Epithelial cell of esophagus (primary cell): ENCODE results near the gene EHMT1.
"Not testable (repeated sequence)": the region's sequence is repeated elsewhere in the genome, so short reads cannot be mapped to it uniquely, and the experiment has no call there.

Experiments used
- DNase-seq: peaks from one replicate; pipeline ENCODE4 v3.0.0; 2010; ENCODE audit warnings: low read depth
- H3K4me3 ChIP-seq: 2 replicates; pipeline ENCODE4 v1.5.1; 2011; ENCODE audit warnings: mild to moderate bottlenecking, low read length, control low read depth
- TF ChIP-seq, protein P1 (sequence below): IDR thresholded peaks from 2 replicates; pipeline ENCODE4 v1.5.1; 2011; ENCODE audit warnings: low read depth, mild to moderate bottlenecking, low read length, control low read depth, inconsistent platforms; ENCODE audit not compliant: insufficient read depth; ENCODE audit errors: missing control alignments

Gene EHMT1

DNA sequence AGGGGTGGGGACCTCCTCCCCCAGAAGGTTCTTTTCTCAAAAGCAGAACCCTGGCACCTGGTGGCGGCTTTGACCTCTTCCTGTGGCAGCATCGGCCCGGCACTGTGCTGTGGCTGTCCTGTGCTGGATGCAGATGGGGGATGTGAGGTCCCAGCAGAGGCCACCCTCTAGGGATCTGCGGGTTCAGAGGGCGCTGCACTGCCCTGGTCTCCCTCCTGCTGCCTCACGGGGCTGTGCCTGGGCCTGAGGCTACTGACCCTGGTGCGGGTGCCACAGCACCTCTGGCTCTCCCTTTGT lies 182.2 kb downstream of the EHMT1 start:
- no peak for DNase-seq
- TF ChIP-seq, protein P1, sequence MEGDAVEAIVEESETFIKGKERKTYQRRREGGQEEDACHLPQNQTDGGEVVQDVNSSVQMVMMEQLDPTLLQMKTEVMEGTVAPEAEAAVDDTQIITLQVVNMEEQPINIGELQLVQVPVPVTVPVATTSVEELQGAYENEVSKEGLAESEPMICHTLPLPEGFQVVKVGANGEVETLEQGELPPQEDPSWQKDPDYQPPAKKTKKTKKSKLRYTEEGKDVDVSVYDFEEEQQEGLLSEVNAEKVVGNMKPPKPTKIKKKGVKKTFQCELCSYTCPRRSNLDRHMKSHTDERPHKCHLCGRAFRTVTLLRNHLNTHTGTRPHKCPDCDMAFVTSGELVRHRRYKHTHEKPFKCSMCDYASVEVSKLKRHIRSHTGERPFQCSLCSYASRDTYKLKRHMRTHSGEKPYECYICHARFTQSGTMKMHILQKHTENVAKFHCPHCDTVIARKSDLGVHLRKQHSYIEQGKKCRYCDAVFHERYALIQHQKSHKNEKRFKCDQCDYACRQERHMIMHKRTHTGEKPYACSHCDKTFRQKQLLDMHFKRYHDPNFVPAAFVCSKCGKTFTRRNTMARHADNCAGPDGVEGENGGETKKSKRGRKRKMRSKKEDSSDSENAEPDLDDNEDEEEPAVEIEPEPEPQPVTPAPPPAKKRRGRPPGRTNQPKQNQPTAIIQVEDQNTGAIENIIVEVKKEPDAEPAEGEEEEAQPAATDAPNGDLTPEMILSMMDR = no peak
- no peak overlapping the region for H3K4me3 ChIP-seq

DNA sequence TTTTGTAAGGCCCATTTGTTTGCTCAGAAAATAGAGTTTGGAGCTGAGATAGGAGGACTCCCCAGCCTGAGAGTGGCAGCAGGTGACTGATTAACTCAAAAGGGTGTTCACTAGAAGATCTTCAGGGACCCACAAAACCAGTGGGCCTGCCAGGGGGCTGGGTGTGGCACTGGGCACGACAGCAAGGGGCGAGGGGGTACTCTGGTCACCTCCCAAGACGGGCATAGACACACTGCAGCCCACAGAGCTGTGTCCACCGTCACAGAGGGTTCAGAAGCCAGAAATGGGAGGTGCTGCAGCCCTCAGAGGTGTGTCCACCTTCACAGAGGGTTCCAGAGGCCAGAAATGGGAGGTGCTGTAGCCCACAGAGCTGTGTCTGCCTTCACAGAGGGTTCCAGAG lies 183.2 kb downstream of the EHMT1 start:
- TF ChIP-seq, protein P1 = no peak
- H3K4me3 ChIP-seq = no peak overlapping the region
- DNase-seq = no peak

DNA sequence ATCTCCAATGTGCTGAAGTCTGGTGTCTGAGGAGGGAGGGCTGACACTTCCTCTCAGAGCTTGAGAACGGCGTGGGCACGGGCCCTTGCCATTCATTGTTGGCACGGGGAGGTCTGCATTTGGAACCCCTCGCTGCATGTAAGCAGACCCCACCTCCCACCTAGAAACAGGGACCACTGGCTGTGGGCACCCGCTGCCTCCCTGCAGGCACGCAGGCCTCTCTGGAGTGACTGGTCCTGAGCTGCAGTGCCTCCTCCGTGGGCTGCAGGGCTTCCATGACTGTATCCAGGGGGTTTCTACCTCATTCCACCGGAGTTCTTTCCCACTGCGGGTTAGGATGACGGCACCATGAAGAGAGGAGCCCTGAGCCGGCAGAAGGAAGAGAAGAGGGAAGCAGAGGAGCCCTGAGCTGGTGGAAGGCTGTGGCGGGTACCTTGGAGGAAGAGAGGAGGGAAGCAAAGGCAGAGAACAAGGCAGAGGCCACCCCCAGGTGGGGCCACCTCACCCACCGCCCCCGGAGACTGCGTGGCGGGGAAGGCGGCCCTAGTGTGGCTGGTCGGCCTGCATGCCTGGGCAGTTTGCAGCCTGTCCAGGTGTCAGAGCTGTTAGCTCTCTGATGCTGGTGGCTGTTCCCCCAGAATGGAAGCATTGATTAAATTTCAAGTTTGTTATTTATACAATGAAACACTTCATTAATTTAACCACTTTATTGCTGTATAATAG lies 183.9 kb downstream of the EHMT1 start:
- H3K4me3 ChIP-seq = no peak overlapping the region
- TF ChIP-seq, protein P1 = no peak
- no peak for DNase-seq

DNA sequence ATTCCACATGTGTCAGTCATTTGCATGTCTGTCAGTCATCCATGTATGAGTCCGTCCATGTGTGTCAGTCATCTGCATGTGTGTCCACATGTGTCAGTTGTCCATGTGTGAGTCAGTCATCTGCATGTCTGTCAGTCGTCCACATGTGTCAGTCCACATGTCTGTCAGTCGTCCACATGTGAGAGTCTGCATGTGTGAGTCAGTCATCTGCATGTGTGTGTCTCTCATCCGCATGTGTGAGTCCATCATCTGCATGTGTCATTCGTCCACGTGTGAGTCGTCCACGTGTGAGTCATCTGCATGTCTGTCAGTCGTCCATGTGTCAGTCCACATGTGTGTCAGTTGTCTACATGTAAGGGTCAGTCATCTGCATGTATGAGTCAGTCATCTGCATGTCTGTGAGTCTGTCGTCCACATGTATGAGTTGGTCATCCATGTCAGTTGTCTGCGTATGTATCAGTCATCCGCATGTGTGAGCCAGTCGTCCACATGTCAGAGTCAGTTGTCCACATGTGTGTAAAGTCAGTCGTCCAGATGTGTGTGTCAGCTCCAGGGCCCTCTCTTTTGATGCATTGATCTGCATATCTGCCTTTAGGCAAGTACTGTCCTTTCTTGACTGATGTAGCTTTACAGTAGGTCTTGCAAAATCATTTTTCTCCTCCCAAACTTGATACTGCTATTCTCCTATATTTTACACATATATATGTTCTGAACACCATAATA lies 186.3 kb downstream of the EHMT1 start:
- peak; percentile 71 for DNase-seq
- TF ChIP-seq, protein P1 = no peak
- no peak overlapping the region for H3K4me3 ChIP-seq

DNA sequence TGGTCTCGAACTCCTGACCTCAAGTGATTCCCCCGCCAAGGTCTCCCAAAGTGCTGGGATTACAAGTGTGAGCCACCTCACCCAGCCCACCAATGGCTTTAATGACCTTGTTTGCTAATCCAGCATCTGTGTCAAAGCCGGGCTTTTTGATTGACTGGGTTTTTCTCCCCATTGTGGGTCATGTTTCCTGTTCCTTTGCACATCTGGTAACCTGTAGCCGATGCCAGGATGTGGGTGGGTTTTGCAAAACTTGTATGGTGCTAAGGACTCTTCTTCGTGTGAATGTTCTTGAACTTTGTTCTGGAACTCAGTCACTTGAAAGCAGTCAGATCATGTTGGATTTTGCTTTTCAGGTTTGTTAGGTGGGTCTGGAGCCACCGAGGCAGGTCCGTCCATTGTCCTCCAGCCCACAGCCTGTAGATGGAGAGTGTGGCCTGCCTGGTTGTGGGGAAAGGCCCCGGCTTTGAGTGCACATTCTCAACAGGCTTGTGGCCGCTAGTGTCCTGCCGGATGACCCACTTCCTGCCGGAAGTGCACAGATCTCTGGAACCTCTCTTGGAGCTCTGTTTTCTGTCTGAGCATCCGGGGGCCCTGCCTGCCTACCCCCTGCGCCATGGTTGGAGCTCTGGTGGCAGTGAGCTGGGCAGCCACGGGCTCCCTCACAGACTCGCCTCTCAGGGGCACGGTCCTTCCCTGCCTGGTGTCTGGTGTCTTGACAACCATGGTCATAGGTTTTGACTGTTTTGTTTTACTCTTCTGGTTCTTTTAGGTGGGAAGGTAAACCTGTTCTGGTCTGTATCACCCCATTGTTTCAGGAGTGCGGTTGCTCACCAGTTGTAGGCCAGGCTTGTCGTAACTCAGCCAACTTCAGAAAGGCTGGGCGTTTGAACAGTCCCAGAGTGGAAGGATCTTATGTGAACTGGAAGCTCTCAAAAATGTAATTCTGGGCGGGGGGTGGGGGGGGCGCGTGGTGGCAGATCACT lies 189.2 kb downstream of the EHMT1 start:
- no peak for DNase-seq
- H3K4me3 ChIP-seq = no peak overlapping the region
- TF ChIP-seq, protein P1 = no peak

DNA sequence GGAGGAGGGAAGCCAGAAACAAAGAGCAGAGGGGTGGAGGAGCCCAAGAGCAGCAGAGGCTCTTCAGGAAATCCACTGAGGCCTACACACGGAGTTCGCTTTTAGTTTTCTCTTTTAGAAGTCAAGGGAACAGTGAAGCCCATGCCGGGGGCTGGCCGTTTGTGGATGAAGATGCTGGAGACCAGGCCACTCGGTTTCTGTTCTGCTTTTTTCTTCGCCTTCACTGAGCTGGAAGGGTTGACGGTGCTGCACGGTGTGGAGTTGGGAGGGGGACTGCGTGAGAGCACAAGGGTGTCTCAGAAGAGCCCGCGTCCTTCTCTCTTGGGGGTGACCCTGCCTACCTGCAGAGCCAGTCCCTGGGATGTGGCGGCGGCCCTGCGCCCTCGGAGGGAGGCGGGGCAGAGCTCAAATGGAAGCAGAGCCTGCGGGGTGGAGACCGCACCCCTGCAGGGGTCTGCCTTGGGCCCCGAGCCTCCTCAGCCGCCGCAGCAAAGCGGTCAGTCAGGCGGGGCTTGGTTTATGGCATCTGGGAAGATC lies 190.3 kb downstream of the EHMT1 start:
- DNase-seq = no peak
- TF ChIP-seq, protein P1 = no peak
- no peak overlapping the region for H3K4me3 ChIP-seq

DNA sequence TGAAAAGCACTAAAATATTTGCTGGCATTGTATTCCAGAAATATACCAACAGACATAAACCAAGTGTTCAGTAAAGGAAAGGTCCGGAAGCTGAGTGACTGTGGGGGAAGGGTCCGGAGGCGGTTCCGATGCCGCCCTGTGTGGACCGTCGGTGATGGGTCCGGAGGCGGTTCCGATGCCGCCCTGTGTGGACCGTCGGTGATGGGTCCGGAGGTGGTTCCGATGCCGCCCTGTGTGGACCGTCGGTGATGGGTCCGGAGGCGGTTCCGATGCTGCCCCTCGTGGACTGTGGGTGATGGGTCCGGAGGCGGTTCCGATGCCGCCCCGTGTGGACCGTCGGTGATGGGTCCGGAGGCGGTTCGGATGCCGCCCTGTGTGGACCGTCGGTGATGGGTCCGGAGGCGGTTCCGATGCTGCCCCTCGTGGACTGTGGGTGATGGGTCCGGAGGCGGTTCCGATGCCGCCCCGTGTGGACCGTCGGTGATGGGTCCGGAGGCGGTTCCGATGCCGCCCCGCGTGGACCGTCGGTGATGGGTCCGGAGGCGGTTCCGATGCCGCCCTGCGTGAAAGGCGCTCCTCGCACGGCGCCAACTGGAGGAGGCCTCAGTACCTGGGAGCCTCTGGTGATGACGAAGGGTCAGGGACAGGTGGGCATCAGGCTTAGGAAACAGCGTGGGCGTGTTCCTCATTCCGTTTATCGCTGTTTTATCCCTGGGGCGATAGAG lies 191.1 kb downstream of the EHMT1 start:
- DNase-seq, H3K4me3 ChIP-seq: not testable (repeated sequence)
